ENCODE data around the gene IVD.

Gene IVD

DNA sequence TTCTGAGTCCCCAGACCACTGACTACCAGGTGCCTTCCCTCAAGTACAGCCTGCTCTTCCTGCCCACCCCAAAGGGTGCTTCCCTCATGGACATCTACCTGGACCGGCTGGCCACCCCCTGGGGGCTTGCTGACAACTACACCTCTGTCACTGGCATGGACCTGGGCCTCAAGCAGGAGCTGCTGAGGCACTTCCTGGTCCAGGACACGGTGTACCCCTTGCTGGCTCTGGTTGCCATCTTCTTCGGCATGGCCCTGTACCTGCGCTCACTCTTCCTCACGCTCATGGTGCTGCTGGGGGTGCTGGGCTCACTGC is 38.3 kb upstream of the IVD start:
- TF ChIP-seq, protein P1, sequence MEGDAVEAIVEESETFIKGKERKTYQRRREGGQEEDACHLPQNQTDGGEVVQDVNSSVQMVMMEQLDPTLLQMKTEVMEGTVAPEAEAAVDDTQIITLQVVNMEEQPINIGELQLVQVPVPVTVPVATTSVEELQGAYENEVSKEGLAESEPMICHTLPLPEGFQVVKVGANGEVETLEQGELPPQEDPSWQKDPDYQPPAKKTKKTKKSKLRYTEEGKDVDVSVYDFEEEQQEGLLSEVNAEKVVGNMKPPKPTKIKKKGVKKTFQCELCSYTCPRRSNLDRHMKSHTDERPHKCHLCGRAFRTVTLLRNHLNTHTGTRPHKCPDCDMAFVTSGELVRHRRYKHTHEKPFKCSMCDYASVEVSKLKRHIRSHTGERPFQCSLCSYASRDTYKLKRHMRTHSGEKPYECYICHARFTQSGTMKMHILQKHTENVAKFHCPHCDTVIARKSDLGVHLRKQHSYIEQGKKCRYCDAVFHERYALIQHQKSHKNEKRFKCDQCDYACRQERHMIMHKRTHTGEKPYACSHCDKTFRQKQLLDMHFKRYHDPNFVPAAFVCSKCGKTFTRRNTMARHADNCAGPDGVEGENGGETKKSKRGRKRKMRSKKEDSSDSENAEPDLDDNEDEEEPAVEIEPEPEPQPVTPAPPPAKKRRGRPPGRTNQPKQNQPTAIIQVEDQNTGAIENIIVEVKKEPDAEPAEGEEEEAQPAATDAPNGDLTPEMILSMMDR (IDR thresholded peaks at IDR 0.05; ENCODE audit: low read depth, low read length) = no peak
- no peak overlapping the region for H3K4me3 ChIP-seq (replicated peaks in 1 of 2; ENCODE audit: low read depth in 2 of 2, low read length in 2 of 2)
- no peak for DNase-seq (ENCODE audit: low read depth in 2 of 2)

DNA sequence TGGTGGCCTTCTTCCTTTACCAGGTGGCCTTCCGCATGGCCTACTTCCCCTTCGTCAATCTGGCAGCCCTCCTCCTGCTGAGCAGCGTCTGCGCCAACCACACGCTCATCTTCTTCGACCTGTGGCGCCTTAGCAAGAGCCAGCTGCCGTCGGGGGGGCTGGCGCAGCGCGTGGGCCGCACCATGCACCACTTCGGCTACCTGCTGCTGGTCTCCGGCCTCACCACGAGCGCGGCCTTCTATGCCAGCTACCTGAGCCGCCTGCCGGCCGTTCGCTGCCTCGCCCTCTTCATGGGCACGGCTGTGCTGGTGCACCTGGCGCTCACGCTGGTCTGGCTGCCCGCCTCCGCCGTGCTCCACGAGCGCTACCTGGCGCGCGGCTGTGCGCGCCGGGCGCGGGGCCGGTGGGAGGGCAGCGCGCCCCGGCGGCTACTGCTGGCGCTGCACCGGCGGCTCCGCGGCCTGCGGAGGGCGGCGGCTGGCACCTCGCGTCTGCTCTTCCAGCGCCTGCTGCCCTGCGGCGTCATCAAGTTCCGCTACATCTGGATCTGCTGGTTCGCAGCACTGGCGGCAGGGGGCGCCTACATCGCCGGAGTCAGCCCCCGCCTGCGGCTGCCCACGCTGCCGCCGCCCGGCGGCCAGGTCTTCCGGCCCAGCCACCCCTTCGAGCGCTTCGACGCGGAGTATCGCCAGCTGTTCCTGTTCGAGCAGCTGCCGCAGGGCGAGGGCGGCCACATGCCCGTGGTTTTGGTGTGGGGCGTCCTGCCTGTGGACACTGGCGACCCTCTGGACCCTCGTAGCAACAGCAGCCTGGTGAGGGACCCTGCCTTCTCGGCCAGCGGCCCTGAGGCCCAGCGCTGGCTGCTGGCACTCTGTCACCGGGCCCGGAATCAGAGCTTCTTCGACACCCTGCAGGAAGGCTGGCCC is 37.6 kb upstream of the IVD start:
- DNase-seq (ENCODE audit: low read depth in 2 of 2) = peak; percentile 88 to 93
- H3K4me3 ChIP-seq (replicated peaks in 1 of 2; ENCODE audit: low read depth in 2 of 2, low read length in 2 of 2) = peak overlapping the region; percentile 6 to 26
- TF ChIP-seq, protein P1 (IDR thresholded peaks at IDR 0.05; ENCODE audit: low read depth, low read length) = peak; percentile 49

DNA sequence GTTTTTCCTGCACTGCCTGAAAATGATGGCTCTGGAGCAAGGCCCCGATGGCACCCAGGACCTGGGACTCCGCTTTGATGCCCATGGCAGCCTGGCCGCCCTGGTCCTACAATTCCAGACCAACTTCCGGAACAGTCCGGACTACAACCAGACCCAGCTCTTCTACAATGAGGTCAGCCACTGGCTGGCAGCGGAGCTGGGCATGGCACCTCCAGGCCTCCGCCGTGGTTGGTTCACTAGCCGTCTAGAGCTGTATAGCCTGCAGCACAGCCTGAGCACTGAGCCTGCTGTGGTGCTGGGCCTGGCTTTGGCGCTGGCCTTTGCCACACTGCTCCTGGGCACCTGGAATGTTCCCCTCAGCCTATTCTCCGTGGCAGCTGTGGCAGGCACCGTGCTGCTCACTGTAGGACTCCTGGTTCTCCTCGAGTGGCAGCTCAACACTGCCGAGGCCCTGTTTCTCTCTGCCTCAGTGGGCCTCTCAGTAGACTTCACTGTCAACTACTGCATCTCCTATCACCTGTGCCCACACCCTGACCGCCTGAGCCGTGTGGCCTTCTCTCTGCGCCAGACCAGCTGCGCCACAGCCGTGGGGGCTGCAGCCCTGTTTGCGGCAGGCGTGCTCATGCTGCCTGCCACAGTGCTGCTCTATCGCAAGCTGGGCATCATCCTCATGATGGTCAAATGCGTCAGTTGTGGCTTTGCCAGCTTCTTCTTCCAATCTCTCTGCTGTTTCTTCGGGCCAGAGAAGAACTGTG is 36.7 kb upstream of the IVD start:
- no peak for DNase-seq (ENCODE audit: low read depth in 2 of 2)
- TF ChIP-seq, protein P1 (IDR thresholded peaks at IDR 0.05; ENCODE audit: low read depth, low read length) = no peak
- H3K4me3 ChIP-seq (replicated peaks in 1 of 2; ENCODE audit: low read depth in 2 of 2, low read length in 2 of 2) = no peak overlapping the region

DNA sequence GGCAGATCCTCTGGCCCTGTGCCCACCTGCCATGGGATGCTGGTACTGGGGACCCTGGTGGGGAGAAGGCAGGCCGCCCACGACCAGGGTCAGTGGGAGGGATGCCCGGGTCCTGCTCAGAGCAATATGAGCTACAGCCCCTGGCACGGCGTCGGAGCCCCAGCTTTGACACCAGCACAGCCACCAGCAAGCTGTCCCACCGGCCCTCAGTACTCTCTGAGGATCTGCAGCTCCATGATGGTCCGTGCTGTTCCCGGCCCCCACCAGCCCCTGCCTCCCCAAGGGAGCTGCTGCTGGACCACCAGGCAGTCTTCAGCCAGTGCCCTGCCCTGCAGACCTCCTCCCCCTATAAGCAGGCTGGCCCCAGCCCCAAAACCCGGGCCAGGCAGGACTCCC is 36.1 kb upstream of the IVD start:
- TF ChIP-seq, protein P1 (IDR thresholded peaks at IDR 0.05; ENCODE audit: low read depth, low read length) = no peak
- no peak for DNase-seq (ENCODE audit: low read depth in 2 of 2)
- no peak overlapping the region for H3K4me3 ChIP-seq (replicated peaks in 1 of 2; ENCODE audit: low read depth in 2 of 2, low read length in 2 of 2)

DNA sequence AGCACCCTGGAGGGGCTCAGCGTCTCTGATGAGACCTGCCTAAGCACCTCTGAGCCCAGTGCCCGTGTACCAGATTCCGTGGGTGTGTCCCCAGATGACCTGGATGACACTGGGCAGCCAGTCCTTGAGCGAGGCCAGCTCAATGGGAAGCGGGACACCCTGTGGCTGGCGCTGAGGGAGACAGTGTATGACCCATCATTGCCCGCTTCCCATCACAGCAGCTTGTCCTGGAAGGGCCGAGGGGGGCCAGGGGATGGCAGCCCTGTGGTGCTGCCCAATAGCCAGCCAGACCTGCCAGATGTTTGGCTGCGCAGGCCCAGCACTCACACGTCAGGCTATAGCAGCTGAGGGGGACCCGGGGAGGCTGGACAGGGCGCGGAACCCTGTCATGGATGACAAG is 35.6 kb upstream of the IVD start:
- H3K4me3 ChIP-seq (replicated peaks in 1 of 2; ENCODE audit: low read depth in 2 of 2, low read length in 2 of 2) = no peak overlapping the region
- DNase-seq (ENCODE audit: low read depth in 2 of 2) = no peak
- TF ChIP-seq, protein P1 (IDR thresholded peaks at IDR 0.05; ENCODE audit: low read depth, low read length) = no peak

DNA sequence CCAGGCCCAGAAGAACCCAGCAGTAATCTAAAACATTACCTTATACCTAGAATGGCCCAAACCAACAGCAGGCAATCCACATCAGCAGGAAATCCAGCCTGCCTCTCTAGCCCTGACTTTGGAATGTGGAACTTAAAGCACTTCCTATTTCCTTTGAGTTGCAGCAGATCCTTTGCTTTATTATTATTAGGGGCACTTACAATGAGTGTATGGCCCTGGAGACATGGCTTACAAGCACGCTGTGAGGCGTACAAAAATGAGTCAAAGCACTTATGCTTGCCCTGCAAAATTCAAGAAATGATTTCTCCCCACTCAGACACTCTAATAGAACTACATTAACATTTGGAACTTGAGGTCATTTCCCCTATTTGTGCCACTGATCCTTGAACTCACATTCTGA is 32.6 kb upstream of the IVD start:
- TF ChIP-seq, protein P1 (IDR thresholded peaks at IDR 0.05; ENCODE audit: low read depth, low read length) = no peak
- H3K4me3 ChIP-seq (replicated peaks in 1 of 2; ENCODE audit: low read depth in 2 of 2, low read length in 2 of 2) = no peak overlapping the region
- DNase-seq (ENCODE audit: low read depth in 2 of 2) = peak in 1 of 2 donors; percentile 56
